Measurements from ENCODE around the gene DHX40. TPM values are rescaled to one million over a fixed set of nuclear protein-coding genes. Genes with fewer than 3 reads are reported as not detected.

DHX40 gene
- total RNA-seq, 4 donors from 2014 or later: 10.5 to 42.0 (median 25.0) TPM

DNA sequence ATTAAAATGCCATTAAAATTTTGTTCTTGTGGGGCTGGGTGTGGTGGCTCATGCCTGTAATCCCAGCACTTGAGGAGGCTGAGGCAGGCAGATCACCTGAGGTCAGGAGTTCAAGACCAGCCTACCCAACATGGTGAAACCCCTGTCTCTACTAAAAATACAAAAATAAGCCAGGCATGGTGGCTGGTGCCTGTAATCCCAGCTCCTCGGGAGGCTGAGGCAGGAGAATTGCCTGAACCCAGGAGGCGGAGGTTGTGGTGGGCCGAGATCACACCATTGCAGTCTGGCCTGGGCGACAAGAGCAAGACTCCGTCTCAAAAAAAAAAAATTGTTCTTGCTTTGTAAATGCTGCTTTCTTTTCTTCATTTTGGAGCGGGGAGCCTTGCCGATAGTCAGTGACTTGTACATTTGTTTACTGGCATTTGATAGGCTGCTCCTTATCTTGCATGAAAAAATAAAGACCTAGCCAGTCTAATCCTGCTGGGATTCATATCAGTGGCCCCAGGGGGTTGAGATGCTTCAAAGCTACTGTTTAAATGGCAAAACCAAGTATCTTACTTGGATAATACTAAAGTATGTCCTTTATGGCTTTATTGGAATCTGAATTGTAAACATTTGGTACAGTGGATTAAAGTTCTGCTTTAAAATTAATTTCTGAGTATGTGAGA is 51.0 kb downstream of the DHX40 start:
- Histone ChIP-seq H3K36me3 (no peaks in the 10 kb centered on the region), H3K4me3 (no peak overlapping the region), H3K9me3 (no peaks in the 10 kb centered on the region), H3K27ac (no peak overlapping the region), H3K27me3 (no peaks in the 10 kb centered on the region), H3K4me1 (peaks cover 16 to 25% (median 16%) of the 10 kb centered on the region in 3 donors)
- no peak for TF ChIP-seq POLR2A (IDR thresholded peaks at IDR 0.05)
- TF ChIP-seq CTCF (IDR thresholded peaks at IDR 0.05): no peak
- intact Hi-C loops (cut with DNase I): no loop called here
- WGBS, 2 donors: 94 to 97% methylated on average over 7 of the region's 7 CpGs
- no peak for DNase-seq

- Histone ChIP-seq H3K27me3 (no peaks in the 10 kb centered on the region), H3K27ac (peak overlapping the region in 2 of 4 donors; percentile 58 to 100), H3K36me3 (no peaks in the 10 kb centered on the region), H3K9me3 (no peaks in the 10 kb centered on the region), H3K4me3 (no peak overlapping the region), H3K4me1 (peaks cover 22 to 33% (median 24%) of the 10 kb centered on the region in 3 donors)
- intact Hi-C loops (cut with DNase I): no loop called here
- no peak for DNase-seq
- 58 to 79% methylated on average over 1 of the region's 1 CpG for WGBS, 2 donors
- no peak for TF ChIP-seq POLR2A (IDR thresholded peaks at IDR 0.05)
- TF ChIP-seq CTCF (IDR thresholded peaks at IDR 0.05): no peak
Measured at GRCh38 chr17:59617156-59617732, 51.8 kb downstream of the DHX40 start.

GRCh38 chr17:59619035-59619297 is 53.6 kb downstream of the DHX40 start:
- intact Hi-C loops (cut with DNase I): no loop called here
- no peaks in the 10 kb centered on the region for H3K9me3 ChIP-seq
- peak overlapping the region; percentile 98 to 100 (median 99) for H3K27ac ChIP-seq
- no peaks in the 10 kb centered on the region for H3K36me3 ChIP-seq
- peaks cover 27 to 51% (median 34%) of the 10 kb centered on the region in 3 donors for H3K4me1 ChIP-seq
- TF ChIP-seq CTCF (IDR thresholded peaks at IDR 0.05) (no peak), POLR2A (IDR thresholded peaks at IDR 0.05) (peak in 1 of 4 donors; percentile 89)
- no peak for DNase-seq
- peak overlapping the region; percentile 89 to 100 (median 94) for H3K4me3 ChIP-seq
- no peaks in the 10 kb centered on the region for H3K27me3 ChIP-seq
- 0% methylated on average over 5 to 11 of the region's 11 CpGs for WGBS, 2 donors

DNA sequence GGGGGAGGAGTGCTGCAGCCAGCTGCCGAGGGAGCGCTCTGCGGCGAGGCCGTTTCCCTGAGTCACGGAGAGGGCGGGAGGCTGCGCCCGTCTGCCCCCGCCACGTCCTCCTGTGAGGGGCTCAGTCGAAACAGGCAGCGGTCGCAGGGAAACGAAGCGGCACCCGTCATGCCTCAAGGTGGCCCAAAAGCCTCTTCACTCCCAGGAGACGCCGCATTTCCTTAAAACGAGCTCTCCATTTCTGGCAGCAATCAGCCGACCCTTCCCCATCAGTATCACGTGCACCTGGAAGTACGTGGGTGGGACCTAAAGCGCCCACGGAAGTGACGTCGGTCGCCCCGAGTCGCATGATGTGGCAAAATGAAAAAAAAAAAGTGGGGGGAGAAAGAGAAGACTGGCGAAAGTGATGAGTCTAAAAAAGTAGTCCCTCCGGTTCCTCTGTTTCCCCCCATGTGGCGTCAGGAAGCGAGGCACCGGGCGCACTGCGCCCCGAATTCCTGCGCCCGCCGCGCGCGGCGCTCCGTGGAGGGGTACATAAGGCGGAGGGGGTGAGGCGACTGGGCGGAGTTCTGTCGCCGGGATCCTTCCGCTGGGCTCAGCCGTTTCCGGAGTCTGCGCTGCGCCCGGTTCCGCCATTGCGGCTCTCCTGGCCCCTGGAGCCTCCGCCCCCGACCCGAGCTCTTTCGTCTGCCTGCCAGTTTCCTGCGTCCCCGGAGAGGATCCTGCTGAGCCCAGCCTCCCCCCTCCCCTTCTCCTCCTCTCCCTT is 54.1 kb downstream of the DHX40 start, which contains the start of gene CLTC:
TSS of gene CLTC (plus strand) at position 598 of the 766 bp plus-strand sequence. CDS start 237 bp downstream, outside the sequence.
- peak within 1 kb of the TSS; percentile 89 to 100 (median 94) for H3K4me3 ChIP-seq
- H3K27ac ChIP-seq: peak within 1 kb of the TSS; percentile 98 to 100 (median 99)
- intact Hi-C loops (cut with DNase I): no loop called here
- H3K36me3 ChIP-seq: no peaks in the 10 kb centered on the region
- WGBS, 2 donors: 0 to 1% methylated on average over 26 to 50 of the region's 65 CpGs
- H3K27me3 ChIP-seq: no peaks in the 10 kb centered on the region
- peak; percentile 75 for DNase-seq
- H3K9me3 ChIP-seq: no peaks in the 10 kb centered on the region
- peak in 3 of 4 donors; percentile 51 to 90 (median 65) for TF ChIP-seq POLR2A (IDR thresholded peaks at IDR 0.05)
- TF ChIP-seq CTCF (IDR thresholded peaks at IDR 0.05): peak in 2 of 6 experiments; percentile 11 to 29
- peaks cover 27 to 56% (median 36%) of the 10 kb centered on the region in 3 donors for H3K4me1 ChIP-seq

GRCh38 chr17:59620064-59620359 is 54.6 kb downstream of the DHX40 start:
- intact Hi-C loops (cut with DNase I): no loop called here
- H3K27me3 ChIP-seq: no peaks in the 10 kb centered on the region
- WGBS, 2 donors: 0 to 2% methylated on average over 5 to 6 of the region's 13 CpGs
- H3K4me3 ChIP-seq: peak overlapping the region; percentile 89 to 100 (median 94)
- peak overlapping the region; percentile 98 to 100 (median 99) for H3K27ac ChIP-seq
- H3K4me1 ChIP-seq: peaks cover 27 to 61% (median 38%) of the 10 kb centered on the region in 3 donors
- no peaks in the 10 kb centered on the region for H3K9me3 ChIP-seq
- DNase-seq: peak; percentile 46
- TF ChIP-seq POLR2A (IDR thresholded peaks at IDR 0.05) (no peak), CTCF (IDR thresholded peaks at IDR 0.05) (no peak)
- H3K36me3 ChIP-seq: no peaks in the 10 kb centered on the region
